ENCODE measurements around the gene SMARCA1. TPM values are rescaled to one million over a fixed set of nuclear protein-coding genes. Genes with fewer than 3 reads are reported as not detected.

Gene SMARCA1
- total and polyA plus RNA-seq, 2 of the 13 experiments (the other 11 are each of a cell fraction or from before 2014, with no cell fraction given): 97.7 to 145 TPM

DNA sequence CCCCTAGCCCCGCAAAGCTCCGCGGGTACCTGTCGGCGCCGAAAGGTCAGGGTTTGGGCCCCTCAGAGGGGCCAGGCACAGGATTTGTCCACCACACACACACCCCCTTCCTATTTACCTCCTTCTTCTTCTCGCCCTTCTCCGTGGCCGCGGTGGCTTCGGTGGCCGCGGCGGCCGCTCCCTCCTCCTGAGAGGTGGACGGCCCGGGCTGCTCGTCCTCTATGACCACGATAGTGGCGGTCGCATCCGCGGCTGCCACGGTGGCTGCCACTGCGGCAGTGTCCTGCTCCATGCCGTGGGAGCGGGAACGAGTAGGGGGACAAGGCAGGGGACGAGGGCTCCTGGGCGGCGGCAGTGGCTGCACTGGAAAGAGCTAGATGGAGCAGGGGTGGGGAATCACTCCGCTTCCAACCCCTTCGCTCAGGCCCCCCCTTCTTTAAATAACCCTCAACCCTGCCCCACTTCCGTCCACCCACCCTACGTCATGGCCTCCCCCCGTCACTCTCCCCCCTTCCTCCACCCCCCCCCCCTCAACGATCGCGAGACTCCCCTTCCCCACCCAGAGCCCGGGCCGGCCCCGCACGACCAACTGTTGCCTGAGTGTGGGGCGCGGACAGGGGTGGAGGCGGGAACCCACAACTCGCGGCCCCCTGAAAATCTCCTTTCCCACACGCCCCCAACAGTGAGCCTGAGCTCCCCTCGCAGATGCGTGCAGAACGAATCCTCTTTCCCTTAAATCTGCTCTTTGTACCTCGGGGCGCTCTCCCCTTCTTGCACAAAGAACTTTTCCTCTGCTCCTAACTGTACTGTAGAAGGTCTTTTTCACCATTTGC is at the start of gene SMARCA1 (continued):
- TF ChIP-seq NFKB2 (CRISPR knock-in tag; IDR thresholded peaks at IDR 0.05; ENCODE audit: borderline replicate concordance) (peak; percentile 62; the same call in 1 of the 2 replicates), SP4 (CRISPR knock-in tag; IDR thresholded peaks at IDR 0.05) (0 out of 2 replicates have a peak, but pooled peaks have one; percentile 19), SAFB2 (CRISPR knock-in tag; IDR thresholded peaks at IDR 0.05; ENCODE audit: borderline replicate concordance, low read depth) (no peak), GATAD2A (CRISPR knock-in tag; IDR thresholded peaks at IDR 0.05) (no peak), ATF1 (CRISPR knock-in tag; IDR thresholded peaks at IDR 0.05) (peak; percentile 21; the same call in 1 of the 2 replicates), GABPA (IDR thresholded peaks at IDR 0.05; ENCODE audit: low read depth, low read length) (no peak), GABPA (CRISPR knock-in tag; IDR thresholded peaks at IDR 0.05; ENCODE audit: low read depth) (peak; percentile 63), FOSL2 (CRISPR knock-in tag; IDR thresholded peaks at IDR 0.05) (0 out of 2 replicates have a peak, but pooled peaks have one; percentile 12)
- TF ChIP-seq, protein P1, sequence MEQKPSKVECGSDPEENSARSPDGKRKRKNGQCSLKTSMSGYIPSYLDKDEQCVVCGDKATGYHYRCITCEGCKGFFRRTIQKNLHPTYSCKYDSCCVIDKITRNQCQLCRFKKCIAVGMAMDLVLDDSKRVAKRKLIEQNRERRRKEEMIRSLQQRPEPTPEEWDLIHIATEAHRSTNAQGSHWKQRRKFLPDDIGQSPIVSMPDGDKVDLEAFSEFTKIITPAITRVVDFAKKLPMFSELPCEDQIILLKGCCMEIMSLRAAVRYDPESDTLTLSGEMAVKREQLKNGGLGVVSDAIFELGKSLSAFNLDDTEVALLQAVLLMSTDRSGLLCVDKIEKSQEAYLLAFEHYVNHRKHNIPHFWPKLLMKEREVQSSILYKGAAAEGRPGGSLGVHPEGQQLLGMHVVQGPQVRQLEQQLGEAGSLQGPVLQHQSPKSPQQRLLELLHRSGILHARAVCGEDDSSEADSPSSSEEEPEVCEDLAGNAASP (CRISPR knock-in tag; IDR thresholded peaks at IDR 0.05; ENCODE audit: borderline replicate concordance): 0 out of 2 replicates have a peak, but pooled peaks have one; percentile 9
- TF ChIP-seq, protein P2, sequence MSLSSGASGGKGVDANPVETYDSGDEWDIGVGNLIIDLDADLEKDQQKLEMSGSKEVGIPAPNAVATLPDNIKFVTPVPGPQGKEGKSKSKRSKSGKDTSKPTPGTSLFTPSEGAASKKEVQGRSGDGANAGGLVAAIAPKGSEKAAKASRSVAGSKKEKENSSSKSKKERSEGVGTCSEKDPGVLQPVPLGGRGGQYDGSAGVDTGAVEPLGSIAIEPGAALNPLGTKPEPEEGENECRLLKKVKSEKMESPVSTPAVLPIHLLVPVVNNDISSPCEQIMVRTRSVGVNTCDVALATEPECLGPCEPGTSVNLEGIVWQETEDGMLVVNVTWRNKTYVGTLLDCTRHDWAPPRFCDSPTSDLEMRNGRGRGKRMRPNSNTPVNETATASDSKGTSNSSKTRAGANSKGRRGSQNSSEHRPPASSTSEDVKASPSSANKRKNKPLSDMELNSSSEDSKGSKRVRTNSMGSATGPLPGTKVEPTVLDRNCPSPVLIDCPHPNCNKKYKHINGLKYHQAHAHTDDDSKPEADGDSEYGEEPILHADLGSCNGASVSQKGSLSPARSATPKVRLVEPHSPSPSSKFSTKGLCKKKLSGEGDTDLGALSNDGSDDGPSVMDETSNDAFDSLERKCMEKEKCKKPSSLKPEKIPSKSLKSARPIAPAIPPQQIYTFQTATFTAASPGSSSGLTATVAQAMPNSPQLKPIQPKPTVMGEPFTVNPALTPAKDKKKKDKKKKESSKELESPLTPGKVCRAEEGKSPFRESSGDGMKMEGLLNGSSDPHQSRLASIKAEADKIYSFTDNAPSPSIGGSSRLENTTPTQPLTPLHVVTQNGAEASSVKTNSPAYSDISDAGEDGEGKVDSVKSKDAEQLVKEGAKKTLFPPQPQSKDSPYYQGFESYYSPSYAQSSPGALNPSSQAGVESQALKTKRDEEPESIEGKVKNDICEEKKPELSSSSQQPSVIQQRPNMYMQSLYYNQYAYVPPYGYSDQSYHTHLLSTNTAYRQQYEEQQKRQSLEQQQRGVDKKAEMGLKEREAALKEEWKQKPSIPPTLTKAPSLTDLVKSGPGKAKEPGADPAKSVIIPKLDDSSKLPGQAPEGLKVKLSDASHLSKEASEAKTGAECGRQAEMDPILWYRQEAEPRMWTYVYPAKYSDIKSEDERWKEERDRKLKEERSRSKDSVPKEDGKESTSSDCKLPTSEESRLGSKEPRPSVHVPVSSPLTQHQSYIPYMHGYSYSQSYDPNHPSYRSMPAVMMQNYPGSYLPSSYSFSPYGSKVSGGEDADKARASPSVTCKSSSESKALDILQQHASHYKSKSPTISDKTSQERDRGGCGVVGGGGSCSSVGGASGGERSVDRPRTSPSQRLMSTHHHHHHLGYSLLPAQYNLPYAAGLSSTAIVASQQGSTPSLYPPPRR (CRISPR knock-in tag; IDR thresholded peaks at IDR 0.05; ENCODE audit: borderline replicate concordance): 0 out of 2 replicates have a peak, but pooled peaks have one; percentile 19
